HepG2 (cell line): Measurements from ENCODE around the gene MCC.
"Not testable (repeated sequence)": the region's sequence is repeated elsewhere in the genome, so short reads cannot be mapped to it uniquely, and the experiment has no call there.

Experiments used
- HDAC6 ChIP-seq: fragments of 200-600 bp; sonication (generic); IDR thresholded peaks from 2 replicates; pipeline ENCODE4 v1.7.0; 2017; ENCODE audit warnings: mild to moderate bottlenecking, antibody characterized with exemption, low read length, low read depth
- JUND ChIP-seq: sonication (generic); formaldehyde crosslinking; IDR thresholded peaks from 2 replicates; pipeline ENCODE4 v1.8.0; 2022; ENCODE audit warnings: mild to moderate bottlenecking, missing genetic modification reagents
- NKX3-1 ChIP-seq: sonication (generic); formaldehyde crosslinking; IDR thresholded peaks from 2 replicates; pipeline ENCODE4 v1.5.0; 2020; ENCODE audit warnings: missing genetic modification reagents
- RAD21 ChIP-seq: fragments of 450-650 bp; formaldehyde crosslinking; IDR thresholded peaks from 2 replicates; pipeline ENCODE4 v1.5.0; 2020; ENCODE audit warnings: mild to moderate bottlenecking
- TF ChIP-seq, protein P1 (sequence below): sonication (generic); formaldehyde crosslinking; IDR thresholded peaks from 2 replicates; pipeline ENCODE4 v1.5.0; 2020; ENCODE audit warnings: mild to moderate bottlenecking, missing genetic modification reagents
- TF ChIP-seq, protein P2 (sequence below): sonication (generic); formaldehyde crosslinking; IDR thresholded peaks from 2 replicates; pipeline ENCODE4 v1.5.0; 2020; ENCODE audit warnings: mild to moderate bottlenecking, missing genetic modification reagents, moderate library complexity

DNA sequence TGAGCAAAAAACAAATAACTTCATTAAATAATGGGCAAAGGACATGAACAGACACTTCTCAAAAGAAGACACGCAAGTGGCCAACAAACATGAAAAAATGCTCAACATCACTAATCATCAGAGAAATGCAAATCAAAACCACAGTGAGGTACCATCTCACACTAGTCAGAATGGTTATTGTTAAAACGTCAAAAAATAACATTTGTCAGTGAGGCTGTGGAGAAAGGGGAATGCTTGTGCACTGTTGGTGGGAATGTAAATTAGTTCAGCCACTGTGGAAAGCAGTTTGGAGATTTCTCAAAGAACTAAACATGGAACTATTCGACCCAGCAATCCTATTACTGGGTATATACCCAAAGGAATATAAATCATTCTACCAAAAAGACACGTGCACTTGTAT, 90.3 kb downstream of the MCC start:
- TF ChIP-seq NKX3-1 (CRISPR knock-in tag); JUND (CRISPR knock-in tag); RAD21 (CRISPR knock-in tag); HDAC6: not testable (repeated sequence)
- TF ChIP-seq, protein P1, sequence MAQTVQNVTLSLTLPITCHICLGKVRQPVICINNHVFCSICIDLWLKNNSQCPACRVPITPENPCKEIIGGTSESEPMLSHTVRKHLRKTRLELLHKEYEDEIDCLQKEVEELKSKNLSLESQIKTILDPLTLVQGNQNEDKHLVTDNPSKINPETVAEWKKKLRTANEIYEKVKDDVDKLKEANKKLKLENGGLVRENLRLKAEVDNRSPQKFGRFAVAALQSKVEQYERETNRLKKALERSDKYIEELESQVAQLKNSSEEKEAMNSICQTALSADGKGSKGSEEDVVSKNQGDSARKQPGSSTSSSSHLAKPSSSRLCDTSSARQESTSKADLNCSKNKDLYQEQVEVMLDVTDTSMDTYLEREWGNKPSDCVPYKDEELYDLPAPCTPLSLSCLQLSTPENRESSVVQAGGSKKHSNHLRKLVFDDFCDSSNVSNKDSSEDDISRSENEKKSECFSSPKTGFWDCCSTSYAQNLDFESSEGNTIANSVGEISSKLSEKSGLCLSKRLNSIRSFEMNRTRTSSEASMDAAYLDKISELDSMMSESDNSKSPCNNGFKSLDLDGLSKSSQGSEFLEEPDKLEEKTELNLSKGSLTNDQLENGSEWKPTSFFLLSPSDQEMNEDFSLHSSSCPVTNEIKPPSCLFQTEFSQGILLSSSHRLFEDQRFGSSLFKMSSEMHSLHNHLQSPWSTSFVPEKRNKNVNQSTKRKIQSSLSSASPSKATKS (CRISPR knock-in tag), result not testable (repeated sequence)
- TF ChIP-seq, protein P2, sequence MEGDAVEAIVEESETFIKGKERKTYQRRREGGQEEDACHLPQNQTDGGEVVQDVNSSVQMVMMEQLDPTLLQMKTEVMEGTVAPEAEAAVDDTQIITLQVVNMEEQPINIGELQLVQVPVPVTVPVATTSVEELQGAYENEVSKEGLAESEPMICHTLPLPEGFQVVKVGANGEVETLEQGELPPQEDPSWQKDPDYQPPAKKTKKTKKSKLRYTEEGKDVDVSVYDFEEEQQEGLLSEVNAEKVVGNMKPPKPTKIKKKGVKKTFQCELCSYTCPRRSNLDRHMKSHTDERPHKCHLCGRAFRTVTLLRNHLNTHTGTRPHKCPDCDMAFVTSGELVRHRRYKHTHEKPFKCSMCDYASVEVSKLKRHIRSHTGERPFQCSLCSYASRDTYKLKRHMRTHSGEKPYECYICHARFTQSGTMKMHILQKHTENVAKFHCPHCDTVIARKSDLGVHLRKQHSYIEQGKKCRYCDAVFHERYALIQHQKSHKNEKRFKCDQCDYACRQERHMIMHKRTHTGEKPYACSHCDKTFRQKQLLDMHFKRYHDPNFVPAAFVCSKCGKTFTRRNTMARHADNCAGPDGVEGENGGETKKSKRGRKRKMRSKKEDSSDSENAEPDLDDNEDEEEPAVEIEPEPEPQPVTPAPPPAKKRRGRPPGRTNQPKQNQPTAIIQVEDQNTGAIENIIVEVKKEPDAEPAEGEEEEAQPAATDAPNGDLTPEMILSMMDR (CRISPR knock-in tag), result not testable (repeated sequence)
